Muscle of arm (tissue), 14 donors: ENCODE results near the gene PTBP1. TPM values are rescaled to one million over a fixed set of nuclear protein-coding genes. Genes with fewer than 3 reads are reported as not detected.

Experiments
- DNase-seq: peaks from one replicate; pipeline ENCODE4 v3.0.0-alpha.2; 2013
- long read RNA-seq, 11 donors: transcript quantifications; one replicate each; lab custom pipeline, GENCODE V29; 2026
- polyA plus RNA-seq, 12 donors: library from polyadenylated mRNA; unstranded; fragments of 120-200 nt; gene quantifications; one replicate each; pipeline ENCODE4 v1.2.1, GENCODE V29; 2013; ENCODE audit not compliant: insufficient read length in 12 of 12

Gene PTBP1
- 100 to 1,000 TPM in 11 of 12 donors, not detected in 1; 116 to 245 (median 136) TPM for polyA plus RNA-seq
- long read RNA-seq, donor 1, transcript PTBP1-203 (15 exons, 3,598 nt), result major isoform, 12 of 54 reads
- long read RNA-seq, donor 1, partial matches to known transcripts, result 35 of 54 reads
- long read RNA-seq, donor 1, other reads (novel, unspliced or antisense), result 0 of 54 reads
- long read RNA-seq, donor 2, transcript PTBP1-203 (15 exons, 3,598 nt), result major isoform, 9 of 17 reads
- long read RNA-seq, donor 2, partial matches to known transcripts, result 0 of 17 reads
- long read RNA-seq, donor 2, other reads (novel, unspliced or antisense), result 6 of 17 reads
- long read RNA-seq, donor 3, partial matches to known transcripts, result 22 of 28 reads
- long read RNA-seq, donor 3, other reads (novel, unspliced or antisense), result 0 of 28 reads
- long read RNA-seq, donor 4, partial matches to known transcripts, result 12 of 16 reads
- long read RNA-seq, donor 4, other reads (novel, unspliced or antisense), result 0 of 16 reads
- long read RNA-seq, donor 5, transcript PTBP1-203 (15 exons, 3,598 nt), result major isoform, 5 of 14 reads
- long read RNA-seq, donor 5, partial matches to known transcripts, result 0 of 14 reads
- long read RNA-seq, donor 5, other reads (novel, unspliced or antisense), result 5 of 14 reads
- long read RNA-seq, donor 6, partial matches to known transcripts, result 5 of 8 reads
- long read RNA-seq, donor 6, other reads (novel, unspliced or antisense), result 0 of 8 reads
- long read RNA-seq, donor 7, partial matches to known transcripts, result 0 of 4 reads
- long read RNA-seq, donor 7, other reads (novel, unspliced or antisense), result 0 of 4 reads
- long read RNA-seq, donor 8, transcript PTBP1-203 (15 exons, 3,598 nt), result major isoform, 5 of 16 reads
- long read RNA-seq, donor 8, partial matches to known transcripts, result 0 of 16 reads
- long read RNA-seq, donor 8, other reads (novel, unspliced or antisense), result 5 of 16 reads
- long read RNA-seq, donor 9, partial matches to known transcripts, result 6 of 10 reads
- long read RNA-seq, donor 9, other reads (novel, unspliced or antisense), result 0 of 10 reads
- long read RNA-seq, donor 10, transcript PTBP1-203 (15 exons, 3,598 nt), result major isoform, 12 of 14 reads
- long read RNA-seq, donor 10, partial matches to known transcripts, result 0 of 14 reads
- long read RNA-seq, donor 10, other reads (novel, unspliced or antisense), result 0 of 14 reads
- long read RNA-seq, donor 11, full-length matches to known transcripts, result 14 of 14 reads
- long read RNA-seq, donor 11, partial matches to known transcripts, result 0 of 14 reads
- long read RNA-seq, donor 11, other reads (novel, unspliced or antisense), result 0 of 14 reads

DNA sequence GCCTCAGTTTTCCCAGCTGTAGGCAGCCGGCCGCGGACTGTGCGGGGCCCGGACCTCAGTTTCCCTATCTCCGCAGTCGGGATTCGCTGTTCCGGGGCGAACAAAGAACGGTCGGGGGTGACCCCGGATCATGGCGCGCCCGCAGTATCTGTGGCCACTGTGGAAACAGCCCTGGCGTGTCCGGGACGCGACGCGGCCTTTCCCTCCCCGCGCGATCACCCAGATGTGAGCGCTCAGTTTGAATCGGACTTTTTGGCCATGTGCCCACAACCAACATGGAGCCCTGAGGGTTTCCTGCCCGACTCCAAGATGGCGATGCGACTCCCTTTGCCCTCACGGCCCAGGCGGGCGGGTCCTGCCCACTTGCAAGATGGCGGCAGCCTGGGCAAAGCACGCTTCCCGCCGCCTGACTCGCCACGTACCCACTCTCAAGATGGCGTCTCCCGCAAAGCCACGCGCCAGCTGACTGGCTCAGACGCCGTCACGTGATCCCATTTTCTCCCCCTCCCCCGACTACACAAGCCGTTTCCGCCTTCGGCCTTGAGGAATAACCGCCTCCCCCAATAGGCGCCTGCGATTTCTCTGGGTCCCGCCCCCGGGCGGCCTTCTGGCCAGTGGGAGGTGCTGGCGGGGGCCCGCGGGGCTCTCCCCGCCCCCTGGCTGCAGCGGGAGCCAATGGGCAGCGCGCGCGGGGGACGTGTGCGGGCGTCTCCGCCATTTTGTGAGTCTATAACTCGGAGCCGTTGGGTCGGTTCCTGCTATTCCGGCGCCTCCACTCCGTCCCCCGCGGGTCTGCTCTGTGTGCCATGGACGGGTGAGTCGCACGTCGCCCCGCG is at the start of gene PTBP1:
Gene PTBP1, plus strand, starts transcription at position 761 of the 836 bp plus-strand sequence. Its CDS starts 46 bp downstream, at position 807.
- DNase-seq, result peak; percentile 100

DNA sequence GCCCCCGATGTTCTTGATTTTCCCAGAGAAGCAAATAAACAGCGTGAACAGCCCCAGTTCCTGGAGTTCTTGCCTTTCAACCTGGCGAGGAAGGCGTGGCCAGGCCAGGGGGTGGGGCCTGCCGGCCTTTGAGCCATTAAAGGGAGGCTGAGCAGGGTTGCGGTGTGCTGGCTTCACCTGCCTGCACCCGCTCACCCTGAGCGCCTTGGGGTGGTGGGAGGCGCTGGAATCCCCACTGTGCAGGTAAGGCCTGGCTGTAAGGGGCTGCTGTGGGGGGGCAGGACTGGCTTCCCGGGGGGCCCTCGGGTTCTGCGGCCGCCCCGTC is 49.0 kb upstream of the PTBP1 start:
- no peak for DNase-seq

DNA sequence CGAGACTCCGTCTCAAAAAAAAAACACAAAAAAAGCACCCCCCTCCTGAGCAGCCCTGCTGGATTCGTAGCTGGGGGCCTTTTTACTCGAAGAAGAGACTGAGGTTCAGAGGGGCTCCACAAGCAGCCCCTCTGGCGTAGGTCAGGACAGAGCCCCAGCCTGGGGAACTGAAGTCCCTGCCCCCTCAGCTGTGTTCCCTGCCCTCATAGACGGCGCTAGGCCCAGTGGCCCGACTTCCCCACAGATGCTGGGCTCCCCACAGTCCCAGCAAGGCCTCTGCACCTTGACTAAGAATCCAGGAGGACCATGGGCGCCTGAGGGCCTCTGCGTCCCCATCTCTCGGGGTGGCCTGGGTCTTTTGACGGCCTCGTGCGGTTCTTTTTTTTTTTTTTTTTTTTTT is 47.4 kb upstream of the PTBP1 start:
- DNase-seq, result no peak

DNA sequence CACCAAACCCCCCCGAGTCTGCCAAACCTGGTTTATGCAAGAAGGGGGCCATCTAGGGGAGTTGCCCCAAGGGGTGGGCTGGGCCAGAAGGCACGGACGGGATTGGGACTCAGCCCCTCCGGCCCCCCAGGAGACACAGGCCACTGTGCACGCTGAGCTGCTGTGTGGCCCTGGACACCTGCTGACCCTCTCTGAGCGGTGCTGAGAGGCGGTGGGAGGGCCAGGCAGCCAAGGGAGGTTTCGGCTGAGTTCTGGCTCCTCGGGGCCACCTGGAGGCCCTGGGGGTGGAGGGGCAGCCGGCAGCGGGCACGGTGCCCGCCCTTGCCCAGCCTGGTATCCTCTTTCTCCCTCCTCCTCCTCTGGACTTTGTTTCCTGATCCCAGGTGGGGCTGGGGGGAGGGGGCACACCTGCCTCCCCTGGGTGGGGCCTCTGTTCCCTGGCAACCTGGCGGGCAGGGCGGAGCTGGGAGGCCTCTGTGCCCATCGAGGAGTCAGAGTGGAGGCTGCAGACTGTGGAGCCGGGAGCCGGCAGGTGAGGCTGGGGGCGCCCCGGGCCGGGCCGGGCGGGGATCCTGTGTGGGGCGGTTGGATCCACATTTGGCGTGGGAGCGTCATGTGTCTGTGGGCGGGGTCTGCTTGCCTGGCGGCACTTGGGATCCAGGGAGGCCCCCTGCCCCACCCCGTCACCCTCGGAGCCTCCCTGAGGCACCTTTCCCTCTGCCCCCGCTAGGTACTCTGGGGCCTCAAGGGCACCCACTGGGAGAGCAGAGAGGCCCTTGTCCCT is 46.4 kb upstream of the PTBP1 start, which contains the start of gene MISP:
Gene MISP, plus strand, starts transcription at position 473 of the 784 bp plus-strand sequence. CDS start 5,835 bp downstream, outside the sequence.
- no peak for DNase-seq

DNA sequence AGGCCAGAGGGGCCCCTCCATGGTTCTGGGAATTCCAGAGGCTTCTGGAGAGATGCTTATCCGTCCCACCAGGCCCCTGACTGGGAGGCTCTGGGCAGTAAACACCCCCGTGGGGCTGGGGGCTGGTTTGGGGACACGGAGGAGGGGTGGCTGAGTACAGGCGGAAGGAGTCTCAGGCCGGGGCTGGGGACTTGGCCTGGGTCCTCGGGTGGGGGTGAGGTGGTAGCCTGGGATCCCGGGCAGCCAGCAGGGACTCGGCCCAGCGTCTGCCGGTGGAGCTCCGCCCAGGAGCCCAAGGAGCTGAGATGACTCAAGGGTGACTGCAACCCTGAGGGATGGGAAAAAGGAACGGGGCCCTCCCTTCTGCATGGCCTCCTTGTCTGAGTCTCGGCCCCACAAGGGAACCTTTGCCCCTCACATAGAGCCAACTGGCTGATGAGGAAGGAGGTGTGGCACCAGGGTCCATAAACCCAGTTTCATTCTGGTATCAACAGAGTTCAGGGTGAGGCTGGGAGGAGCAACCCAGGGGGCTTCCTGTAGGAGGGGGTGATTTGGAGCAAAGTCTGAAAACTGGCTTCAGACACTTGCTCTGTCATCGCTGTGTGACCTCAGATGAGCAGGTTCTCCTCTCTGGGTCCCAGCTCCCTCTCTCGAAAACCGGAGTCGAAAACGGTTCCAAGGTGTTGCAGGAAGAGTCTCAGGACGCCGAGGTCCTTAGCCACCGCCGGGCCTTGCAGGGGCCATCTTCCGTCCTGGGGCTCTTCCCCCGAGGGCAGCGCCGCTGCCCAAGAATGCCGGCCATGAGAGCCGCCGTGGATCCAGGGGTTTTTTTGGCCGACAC is 45.5 kb upstream of the PTBP1 start:
- DNase-seq, result no peak

DNA sequence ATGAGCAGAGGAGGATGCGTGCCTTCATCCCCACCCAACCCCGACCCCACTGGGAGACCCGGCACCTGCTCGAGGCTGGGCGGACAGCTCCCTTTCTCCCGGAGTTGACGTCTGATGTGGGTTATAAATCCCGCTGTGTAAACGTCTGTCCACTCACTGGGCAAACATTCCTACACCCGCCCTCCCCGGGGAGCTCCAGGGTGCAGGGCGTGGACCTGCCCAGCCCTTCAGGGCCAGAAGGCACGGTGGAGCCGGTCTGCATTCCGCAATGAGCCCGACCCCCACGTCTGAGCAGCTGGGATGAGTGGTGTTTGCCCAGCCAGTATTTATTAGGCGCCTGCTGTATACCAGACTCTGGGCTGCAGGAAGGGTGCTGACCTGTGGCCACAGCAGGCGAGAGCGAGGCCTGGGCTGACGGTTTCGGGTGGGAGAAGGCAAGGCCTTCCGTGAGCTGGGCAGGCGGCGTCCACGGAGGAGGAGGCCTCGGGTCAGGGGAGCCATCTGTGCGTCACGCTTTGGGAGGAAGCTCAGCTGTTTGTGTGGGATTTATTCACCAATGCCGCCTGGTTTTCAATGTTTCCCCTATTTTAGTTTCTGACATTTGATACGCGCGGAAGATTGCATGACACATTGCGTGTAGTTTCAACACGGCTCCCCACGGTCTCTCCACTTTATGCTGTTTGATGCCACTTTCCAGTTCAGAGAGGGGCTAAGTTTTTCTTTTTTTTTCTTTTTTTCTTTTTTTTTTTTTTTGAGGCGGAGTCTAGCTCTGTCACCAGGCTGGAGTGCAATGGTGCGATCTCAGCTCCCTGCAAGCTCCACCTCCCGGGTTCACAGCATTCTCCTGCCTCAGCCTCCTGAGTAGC is 44.4 kb upstream of the PTBP1 start:
- DNase-seq, result peak; percentile 51

DNA sequence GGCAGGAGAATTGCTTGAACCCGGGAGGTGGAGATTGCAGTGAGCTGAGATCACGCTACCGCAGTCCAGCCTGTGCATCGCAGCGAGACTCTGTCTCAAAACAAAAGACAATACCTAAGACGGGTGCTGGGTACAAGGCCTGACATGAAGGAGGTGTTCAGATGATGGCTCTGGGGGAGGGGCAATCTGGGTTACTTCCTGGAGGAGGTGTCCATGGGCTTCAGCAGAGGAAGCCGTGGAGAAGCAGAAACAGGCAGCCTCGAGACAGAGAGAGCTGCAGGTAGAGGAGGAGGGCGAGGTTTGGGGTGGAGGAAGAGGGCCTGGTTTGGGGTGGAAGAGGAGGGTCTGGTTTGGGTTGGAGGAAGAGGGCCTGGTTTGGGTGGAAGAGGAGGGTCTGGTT is 42.7 kb upstream of the PTBP1 start:
- no peak for DNase-seq

DNA sequence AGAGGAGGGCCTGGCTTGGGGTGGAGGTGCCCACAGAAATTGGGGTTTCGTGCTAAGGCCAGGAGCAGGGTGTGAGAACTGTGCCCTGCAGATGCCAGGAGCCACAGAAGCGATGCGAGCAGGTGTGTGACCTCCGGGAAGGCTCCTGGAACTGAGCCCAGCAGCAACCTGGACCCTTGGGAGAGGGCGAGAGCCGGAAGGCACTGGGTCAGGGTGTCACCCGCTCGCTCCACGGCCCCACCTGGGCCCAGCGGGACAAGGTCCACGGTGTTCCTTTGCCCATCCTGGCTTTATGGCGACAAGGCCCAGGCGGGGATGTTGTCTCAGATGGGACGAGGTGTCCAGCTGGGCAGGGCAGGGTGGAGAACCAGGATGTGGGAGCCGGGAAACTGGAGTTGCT is 42.2 kb upstream of the PTBP1 start:
- no peak for DNase-seq

DNA sequence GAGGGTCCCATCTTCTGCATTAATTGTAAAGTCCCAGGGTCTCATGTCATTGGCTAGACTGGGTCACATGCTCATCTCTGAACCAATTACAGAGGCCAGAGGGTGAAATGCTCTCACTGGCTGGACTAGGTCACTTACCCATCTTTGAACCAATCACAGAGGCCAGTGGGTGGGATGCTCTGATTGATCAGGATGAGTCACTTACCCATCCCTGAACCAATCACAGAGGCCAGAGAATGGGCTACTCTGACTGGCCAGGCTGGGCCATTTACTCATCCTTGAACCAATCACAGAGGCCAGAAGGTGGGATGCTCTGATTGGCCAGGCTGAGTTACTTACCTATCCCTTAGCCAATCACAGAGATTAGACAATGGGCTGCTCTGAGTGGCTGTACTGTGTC is 41.0 kb upstream of the PTBP1 start:
- DNase-seq, result no peak

DNA sequence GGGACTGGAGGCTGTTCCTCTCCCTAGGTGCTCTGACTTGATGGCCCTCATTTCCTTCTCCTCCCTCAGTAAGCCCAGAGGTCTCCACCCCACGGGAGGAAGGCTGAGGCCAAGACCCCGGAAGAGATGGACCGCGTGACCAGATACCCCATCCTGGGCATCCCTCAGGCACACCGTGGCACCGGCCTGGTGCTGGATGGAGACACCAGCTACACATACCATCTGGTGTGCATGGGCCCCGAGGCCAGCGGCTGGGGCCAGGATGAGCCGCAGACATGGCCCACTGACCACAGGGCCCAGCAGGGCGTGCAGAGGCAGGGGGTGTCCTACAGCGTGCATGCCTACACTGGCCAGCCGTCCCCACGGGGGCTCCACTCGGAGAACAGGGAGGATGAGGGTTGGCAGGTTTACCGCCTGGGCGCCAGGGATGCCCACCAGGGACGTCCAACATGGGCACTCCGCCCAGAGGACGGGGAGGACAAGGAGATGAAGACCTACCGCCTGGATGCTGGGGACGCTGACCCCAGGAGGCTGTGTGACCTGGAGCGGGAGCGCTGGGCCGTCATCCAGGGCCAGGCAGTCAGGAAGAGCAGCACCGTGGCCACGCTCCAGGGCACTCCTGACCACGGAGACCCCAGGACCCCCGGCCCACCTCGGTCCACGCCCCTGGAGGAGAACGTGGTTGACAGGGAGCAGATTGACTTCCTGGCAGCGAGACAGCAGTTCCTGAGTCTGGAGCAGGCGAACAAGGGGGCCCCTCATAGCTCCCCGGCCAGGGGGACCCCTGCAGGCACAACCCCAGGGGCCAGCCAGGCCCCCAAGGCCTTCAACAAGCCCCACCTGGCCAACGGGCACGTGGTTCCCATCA is 40.2 kb upstream of the PTBP1 start:
- no peak for DNase-seq

DNA sequence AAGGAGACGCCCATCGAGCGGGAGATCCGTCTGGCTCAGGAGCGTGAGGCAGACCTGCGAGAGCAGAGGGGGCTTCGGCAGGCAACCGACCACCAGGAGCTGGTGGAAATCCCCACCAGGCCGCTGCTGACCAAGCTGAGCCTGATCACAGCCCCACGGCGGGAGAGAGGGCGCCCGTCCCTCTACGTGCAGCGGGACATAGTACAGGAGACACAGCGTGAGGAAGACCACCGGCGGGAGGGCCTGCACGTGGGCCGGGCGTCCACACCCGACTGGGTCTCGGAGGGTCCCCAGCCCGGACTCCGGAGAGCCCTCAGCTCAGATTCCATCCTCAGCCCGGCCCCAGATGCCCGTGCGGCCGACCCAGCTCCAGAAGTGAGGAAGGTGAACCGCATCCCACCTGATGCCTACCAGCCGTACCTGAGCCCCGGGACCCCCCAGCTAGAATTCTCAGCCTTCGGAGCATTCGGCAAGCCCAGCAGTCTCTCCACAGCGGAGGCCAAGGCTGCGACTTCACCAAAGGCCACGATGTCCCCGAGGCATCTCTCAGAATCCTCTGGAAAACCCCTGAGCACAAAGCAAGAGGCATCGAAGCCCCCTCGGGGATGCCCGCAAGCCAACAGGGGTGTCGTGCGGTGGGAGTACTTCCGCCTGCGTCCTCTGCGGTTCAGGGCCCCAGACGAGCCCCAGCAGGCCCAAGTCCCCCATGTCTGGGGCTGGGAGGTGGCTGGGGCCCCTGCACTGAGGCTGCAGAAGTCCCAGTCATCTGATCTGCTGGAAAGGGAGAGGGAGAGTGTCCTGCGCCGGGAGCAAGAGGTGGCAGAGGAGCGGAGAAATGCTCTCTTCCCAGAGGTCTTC is 39.2 kb upstream of the PTBP1 start:
- no peak for DNase-seq

DNA sequence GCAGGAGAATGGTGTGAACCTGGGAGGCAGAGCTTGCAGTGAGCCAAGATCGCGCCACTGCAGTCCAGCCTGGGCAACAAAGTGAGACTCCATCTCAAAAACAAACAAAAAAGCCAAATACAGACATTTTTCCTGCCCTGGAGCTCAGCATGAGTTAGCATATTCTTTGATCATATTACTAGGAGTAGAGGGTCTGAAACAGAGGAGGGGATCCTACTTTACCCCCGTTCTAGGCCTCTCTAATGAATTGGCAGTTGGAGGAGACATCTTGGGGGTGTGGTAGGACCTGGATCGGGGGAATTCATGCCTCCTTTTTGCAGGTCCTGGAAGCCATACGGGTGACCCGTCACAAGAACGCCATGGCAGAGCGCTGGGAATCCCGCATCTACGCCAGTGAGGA is 34.1 kb upstream of the PTBP1 start:
- DNase-seq, result no peak

DNA sequence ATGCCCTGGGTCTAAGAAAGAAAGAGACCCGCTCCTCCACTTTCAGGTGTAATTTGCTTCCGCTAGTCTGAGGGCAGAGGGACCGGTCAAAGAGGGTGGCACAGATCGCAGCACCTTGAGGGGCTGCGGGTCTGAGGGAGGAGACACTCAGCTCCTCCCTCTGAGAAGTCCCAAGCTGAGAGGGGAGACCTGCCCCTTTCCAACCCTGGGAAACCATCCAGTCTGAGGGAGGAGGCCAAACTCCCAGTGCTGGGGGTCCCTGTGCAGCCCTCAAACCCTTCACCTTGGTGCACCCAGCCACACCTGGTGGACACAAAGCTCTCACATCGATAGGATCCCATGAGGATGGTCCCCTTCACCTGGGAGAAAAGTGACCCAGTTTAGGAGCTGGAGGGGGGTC is 33.4 kb upstream of the PTBP1 start:
- DNase-seq, result no peak

DNA sequence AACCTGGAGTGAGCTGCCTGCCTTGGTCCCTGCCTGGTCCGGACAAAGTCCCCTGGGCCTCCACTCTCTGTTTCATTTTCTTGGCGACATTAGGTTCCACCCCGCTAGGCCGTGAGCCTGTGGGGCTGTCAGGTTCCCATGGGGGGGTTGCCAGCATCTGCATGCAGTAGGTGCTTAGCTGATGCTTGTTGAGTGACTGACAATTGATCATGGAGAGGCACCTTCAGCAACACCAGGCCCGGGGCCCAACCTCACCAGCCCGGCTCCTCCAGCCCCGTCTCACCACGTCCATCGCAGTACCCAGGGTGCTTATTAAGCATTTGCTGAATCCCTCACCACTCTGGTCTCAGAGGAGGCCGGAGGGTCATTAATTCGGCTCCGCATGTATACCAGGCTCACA is 33.0 kb upstream of the PTBP1 start:
- no peak for DNase-seq

DNA sequence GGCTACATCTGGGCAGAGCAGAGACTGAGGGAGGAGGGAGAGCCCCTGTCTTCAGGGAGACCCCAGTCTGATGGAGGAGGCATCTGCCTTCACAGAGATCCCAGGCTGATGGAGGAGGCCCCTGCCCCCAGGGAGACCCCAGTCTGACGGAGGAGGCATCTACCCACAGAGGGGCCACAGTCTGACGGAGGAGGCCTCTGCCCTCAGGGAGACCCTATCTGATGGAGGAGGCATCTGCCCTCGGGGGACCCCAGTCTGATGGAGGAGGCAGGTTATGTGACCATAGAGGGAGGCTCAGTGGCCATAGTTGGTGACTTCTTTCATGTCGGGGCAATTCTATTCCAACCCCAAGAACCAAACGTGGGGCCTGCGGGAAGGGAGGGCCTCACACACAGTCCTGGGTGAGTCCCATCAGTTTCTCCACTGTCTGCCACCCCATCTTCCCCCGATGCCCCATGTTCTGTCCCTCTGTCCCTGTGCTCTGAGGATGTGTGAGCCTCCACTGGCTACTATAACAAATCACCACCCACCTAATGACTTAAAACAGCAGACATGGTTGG is 32.0 kb upstream of the PTBP1 start:
- no peak for DNase-seq

DNA sequence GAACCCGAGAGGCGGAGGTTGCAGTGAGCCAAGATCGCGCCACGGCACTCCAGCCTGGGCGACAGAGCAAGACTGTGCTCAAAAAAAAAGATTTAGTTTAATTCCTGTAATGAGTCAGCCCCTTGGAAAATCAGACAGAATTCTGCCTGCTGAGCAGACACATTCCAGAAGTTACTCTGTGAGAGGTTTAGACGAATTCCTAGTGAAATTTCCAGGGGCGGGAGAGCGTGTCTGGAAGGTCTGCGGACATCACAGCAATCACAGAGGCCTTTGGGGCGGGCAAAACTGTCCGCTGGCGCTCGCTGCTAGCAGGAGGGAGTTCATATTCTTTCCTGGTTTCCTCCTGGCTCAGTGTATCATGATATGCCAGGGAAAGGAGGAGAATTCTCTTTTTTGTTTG is 28.8 kb upstream of the PTBP1 start:
- no peak for DNase-seq
